COR-L47 (cell line): ENCODE measurements around the gene GALNT16.
"Not testable (repeated sequence)": the region's sequence is repeated elsewhere in the genome, so short reads cannot be mapped to it uniquely, and the experiment has no call there.

Source experiments
- DNase-seq: peaks from one replicate; lab custom pipeline; 2025; lab: John Stamatoyannopoulos, UW

The GALNT16 gene

DNA sequence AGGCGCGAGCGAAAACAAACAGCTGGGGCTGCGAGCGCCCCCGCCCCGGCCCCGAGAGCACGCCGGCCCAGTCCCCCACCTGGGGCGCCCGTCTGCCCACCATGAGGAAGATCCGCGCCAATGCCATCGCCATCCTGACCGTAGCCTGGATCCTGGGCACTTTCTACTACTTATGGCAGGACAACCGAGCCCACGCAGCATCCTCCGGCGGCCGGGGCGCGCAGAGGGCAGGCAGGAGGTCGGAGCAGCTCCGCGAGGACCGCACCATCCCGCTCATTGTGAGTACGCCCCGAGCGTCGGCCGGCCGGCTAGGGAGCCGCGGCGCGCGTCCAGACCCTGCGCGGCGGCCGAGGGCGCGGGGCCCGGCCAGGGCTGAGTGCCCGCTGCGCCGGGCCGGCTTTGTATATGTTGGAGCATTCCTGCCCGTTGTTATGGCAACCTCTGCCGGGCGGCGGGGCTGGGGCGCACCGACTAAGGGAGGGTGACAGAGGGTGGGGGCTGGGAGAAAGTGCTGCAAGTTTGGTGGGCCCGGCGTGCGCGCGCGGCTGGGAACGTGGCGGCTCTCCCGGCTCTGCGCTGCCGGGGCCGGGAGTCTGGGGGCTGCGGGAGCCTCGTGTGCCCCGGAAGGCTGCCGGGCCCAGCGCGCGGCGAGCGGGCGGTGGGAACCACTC is 367 bp downstream of the GALNT16 start:
- peak; percentile 46 for DNase-seq

DNA sequence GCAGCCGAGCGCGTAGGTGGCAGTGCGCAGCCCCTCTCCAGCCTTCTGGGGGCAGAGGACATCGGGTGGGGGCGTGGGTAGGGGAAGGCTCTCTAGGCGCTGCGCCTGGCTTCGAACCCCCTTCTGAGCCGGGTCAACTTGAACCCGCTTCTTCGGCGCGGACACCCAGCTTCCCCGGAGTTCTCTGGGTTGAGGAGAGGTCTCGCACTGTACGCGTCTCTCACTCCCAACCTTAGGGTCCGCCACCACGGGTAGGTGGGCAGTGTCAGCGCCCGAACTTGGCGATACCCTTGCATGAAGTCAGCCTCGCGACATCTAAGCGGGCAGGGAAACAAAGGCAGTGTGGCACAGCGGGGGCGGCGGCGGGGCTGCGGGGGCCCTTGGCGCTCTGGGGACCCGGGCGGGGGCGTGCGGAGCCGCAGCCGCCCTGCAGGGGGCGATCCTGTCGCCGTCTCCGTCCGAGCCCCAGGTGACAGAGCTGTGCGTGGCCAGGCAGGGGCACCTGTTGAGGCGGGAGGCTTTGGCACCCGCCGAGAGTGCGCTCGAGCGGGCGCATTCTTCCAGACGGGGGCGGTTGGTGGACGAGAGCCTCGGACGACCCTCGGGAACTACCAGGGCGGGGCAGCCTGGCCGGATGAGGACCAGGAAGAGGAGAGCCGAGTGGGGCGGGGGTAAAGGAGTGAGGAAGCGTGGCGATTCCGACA is 1.1 kb downstream of the GALNT16 start:
- DNase-seq, result peak; percentile 40

DNA sequence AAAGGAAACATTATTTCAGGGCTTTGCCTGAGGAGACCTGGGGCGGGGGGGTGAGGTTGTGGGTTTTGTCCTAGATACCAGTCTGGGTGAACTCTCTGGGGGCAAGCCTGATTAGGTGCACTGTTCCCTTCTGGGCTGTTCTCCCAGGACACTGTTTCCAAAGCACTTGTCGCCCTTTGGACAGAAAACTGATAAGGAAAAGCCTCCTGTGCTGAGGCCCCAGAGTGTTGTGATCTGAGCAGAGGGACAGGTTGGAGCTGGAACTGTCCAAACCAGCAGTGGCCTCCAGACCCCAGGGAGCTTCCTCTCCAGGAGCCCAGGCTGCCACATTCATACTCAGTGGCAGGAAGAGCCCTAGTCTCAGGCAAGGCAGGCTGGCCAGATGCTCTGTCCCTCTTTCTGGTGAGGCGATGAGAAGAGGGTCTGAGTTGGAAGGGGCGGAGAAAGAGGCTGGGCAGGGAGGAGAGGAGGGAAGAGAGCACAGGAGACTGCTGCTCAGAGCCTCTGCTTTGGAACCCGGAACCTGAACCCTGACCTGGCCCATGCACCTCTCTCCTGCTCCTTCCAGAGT is 1.9 kb downstream of the GALNT16 start:
- no peak for DNase-seq

DNA sequence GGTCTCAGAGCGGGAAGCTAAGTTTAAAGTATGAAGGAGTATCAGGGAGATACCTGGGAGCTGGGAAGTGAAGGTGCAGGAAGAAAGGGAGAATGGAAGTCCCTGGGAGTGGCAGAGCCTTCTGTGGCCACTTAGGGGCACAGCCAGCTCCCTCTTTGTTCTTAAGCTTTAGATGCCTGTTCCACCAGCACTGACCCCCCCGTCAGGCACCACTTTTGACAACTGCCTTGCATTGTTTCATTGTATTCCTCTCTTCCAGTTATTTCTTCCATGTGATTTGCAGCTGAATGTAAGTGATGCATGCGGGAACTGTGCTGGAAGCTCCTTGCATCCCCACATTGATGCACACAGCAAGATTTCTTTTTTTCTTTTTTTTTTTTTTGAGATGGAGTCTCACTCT is 2.6 kb downstream of the GALNT16 start:
- no peak for DNase-seq

DNA sequence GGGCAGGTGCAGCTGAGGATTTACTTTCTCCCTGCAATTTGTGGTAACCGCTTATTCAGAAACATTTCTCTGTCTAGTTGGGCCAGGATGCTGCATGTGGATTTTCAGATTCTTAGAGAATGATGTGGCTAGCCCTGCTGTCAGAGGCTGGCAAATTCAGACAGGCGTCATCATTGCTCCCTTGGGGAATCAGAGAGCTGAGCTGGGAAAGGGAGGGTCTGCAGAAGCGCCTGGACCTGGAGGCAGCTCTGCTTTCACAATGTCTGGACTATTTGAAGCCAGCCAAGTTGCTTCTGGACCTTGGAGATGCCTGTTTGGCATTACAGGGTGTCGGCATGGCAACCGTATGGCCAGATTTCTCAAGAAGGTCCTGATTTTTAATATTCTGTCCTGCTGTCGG is 3.4 kb downstream of the GALNT16 start:
- DNase-seq, result no peak

DNA sequence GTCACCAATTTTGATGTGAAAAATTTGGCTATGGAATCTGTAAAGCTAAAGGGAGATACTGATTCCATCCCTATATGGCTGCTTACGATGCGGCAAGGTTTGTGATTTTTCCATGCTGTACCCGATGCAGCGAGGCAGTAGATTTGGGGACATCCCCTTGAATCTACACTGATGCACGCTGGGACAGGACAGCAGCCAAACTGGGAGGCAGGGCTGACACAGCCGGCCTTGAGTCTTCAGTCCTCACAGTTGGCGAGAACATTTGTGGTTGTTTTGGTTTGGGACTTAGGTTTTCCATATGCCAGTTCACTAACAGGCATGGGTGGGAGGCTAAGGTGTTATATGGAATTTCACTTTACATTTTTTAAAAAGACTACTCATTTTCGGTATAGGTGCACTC is 3.8 kb downstream of the GALNT16 start:
- no peak for DNase-seq

DNA sequence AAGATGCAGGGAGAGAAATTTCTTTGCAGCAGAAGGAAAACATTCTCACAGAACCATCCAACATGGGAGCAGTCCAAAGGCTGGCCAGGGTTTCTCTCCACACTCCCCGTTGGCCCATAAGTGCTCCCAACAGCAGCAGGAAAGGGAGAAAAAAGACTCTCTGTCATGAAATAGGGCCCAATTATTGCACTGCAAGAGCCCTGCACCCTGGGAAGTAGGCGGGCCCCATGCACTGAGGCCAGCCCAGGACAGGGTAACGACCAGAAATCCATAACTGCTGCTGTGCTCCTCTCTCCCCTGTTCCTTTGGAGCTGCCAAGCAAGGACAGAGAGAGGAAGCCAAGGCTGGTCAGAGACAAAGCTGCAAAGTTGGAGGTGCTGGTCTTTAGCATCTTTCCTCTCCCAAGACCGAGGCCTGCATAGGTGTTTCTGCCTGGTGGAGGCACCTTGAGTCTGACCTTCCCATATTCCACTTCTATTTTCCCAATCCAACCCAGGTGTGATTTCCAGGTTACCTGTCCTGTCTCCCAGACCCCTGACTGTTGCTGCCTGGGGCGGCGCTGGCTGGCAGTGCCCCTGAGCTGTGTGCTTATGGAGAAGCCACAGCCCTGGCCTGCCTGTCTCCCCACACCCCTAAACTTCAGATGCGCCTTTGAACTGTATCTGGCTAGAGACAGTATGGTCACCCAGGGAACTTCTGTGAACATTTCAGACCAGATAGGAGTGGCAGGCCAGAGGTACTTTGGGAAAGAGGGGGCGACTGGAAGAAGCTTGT is 6.8 kb downstream of the GALNT16 start:
- no peak for DNase-seq

DNA sequence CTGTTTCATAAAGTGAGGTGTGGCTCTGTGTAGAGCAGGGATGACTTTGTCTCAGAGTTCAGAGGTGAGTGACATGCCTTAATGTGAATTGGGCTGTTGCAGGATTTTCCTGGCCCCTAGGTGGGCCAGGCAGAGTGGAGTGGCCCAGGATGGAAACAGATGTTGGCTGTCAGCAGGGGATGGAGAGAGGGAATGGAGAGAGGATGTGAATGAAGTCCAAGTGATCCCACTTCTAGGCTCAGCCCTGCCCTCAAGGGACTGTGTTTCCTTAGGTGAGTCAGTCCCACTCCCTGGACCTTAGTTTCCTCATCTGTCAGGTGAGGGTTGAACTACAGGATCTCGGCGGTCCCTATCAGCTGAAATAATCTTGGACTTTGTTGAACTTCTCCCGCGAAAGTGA is 7.5 kb downstream of the GALNT16 start:
- no peak for DNase-seq

DNA sequence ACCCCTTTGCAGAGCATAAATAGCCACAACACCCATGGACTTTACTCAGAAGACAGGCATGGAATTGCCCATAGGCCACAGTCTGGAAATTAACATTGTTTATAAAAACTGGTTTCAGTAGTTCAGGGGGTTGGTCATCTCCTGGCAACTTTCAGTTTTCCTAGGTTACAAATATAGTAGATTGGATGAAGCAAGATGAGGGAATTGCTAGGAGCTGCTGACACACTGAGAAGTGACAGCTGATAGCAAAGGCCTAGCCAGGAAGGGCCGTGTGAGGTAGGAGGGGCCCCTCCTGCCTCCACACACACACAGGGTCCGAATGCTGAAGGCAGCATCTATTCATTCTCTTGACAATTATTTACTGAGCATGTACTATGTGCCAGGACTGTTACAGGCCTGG is 8.3 kb downstream of the GALNT16 start:
- DNase-seq, result no peak

DNA sequence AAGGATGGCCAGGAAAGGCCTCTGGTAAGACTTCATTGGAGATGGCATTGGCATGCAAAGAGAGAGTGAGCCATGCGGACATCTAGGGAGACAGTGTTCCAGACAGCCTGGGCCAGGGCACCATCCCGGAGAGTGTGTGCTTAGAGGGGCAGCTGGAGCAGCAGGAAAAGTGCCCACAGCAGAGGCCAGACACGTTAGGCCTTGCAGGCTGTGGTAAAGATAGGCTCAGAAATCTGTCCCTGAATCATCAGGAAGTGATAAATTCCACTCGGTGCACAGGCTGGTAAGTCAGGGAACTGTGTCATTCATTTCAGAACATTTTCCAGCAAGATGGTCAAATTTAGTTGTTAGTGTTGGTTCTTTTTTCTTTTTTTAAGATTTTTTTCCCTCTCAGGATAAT is 8.8 kb downstream of the GALNT16 start:
- DNase-seq, result no peak

DNA sequence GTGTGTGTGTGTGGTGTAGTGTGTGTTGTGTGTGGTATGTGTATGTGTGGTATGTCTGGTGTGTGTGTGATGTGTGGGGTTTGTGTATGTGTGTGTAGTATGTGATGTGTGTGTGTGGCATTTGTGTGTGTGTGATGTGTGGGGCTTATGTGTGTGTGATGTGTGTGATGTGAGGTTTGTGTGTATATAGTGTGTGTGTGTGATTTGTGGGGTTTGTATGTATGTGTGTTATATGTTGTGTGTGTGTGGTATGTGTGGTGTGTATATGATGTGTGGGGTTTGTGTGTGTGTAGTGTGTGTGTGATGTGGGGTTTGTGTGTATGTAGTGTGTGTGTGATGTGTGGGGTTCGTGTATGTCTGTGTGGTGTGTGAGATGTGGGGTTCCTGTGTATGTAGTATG is 9.4 kb downstream of the GALNT16 start:
- no peak for DNase-seq

DNA sequence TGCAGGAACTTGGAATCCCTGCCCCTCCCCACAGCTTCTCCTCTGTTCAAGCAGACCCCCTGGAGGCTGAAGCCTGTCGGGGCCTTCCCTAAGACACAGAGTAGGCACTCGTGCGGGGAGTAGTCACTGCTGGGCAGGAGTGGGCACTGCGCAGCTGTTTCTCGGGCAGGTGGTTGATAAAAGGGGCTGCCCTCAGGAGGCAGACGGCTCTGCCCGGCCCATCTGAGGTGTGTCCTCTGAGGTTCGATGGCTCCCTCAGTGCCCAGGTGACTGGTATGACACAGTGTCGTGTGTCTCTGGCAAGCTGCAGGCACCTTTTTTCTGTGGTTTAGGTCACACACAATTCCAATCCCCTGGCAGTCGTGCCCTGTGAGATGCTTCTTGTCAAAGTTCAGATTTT is 10.1 kb downstream of the GALNT16 start:
- no peak for DNase-seq

DNA sequence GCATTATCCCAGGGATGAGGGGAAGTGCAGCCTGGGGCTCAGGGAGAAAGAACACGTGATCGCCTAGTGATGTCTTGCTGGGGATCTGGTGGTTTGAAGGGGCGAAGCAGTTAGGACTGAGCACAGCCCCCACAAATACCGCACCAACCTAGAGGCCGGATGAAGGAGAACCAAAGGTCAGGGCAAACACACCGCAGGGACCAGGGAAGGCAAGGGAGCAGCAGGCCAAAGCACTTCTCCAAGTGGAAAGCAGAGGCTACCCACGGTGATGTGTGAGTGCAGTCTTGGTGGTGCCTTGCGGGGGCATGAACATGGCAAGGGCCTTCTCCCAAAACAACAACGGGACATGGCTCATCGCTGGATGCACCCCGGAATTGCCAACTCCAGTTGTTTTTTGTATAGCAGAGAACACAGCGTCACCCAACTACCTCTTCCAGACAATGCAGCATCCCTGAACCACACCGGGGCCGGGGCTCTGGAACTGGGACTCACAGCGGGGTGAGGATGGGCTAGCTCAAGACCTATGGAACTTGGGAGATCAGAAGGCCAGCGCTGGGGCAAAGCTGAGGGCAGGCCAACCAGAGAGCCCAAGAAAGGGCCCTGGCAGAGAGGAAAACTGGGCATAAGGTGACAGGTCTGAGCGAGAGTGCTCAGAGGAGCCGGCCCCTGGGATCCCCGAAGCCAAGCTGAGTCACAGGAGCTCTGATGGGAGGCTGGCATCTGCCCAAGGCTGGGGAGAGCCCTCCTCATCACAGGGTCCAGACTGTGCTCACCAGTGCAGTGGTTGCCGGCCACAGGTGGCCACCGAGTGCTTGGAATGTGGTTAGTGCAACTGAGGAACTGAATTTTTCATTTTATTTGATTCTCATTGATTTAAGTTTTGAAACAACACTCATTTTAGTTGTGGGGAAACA is 11.1 kb downstream of the GALNT16 start:
- DNase-seq, result no peak

DNA sequence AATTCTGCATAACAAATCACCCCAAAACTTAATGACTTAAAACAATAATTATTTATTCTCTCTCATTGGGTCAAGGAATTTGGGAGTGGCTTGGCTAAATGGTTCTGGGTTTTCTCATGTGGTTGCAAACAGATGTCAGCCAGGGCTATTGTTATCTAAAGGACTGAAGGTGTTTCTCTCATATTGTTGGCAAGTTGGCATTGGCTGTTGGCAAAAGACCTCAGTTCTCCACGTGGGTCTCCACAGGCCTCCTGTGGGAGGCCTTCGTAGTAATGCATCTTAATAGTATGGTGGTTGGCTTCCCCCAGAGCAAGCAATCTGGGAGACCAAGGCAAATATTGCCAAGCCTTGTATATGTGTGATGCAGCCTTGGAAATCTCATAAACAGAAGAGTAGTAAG is 14.4 kb downstream of the GALNT16 start:
- no peak for DNase-seq

DNA sequence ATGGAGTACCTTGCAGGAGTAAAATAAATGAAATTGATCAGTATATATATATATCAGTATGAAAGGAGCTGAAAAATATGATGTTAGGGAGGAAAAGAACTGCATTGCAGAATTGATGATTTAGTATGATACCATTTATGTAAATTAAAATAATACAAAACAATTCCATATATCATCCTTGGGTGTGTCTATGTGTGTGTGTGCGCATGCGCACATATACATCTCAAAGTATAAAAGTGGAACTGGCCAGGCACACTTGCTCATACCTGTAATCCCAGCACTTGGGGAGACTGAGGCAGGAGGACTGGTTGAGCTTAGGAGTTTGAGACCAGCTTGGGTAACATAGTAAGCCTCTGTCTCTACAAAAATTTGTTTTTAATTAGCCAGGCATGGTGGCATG is 15.4 kb downstream of the GALNT16 start:
- no peak for DNase-seq

DNA sequence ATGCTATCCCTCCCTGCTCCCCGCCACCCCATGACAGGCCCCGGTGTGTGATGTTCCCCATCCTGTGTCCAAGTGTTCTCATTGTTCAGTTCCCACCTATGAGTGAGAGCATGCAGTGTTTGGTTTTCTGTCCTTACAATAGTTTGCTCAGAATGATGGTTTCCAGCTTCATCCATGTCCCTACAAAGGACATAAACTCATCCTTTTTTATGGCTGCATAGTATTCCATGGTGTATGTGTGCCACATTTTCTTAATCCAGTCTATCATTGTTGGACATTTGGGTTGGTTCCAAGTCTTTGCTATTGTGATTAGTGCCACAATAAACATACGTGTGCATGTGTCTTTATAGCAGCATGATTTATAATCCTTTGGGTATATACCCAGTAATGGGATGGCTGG is 17.4 kb downstream of the GALNT16 start:
- DNase-seq, result not testable (repeated sequence)

DNA sequence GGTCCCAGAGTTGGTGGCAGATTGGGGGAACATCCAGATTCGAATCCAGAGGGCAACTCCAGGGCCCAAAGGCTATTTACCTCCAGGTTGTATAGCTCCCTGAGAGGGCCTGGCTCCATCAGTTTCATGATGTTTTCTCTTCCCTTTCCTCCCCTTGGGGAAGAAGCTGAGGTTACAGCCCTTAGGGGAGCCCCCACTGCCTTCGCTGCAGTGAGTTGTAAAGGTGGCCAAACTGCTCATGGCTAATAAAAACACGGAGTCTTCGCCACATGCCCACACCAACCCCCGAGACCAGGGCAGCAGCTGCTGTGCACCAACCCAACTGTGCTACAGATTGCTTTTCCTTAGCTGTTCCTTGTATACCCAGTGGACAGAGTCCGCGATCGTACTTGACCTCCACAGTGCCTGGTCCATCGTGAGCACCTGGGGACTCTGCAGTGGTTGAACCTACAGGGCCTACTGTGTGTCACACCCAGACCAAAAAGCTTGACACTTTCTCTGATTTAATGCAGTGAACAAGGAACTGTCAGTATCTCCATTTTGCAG is 20.9 kb downstream of the GALNT16 start:
- no peak for DNase-seq

DNA sequence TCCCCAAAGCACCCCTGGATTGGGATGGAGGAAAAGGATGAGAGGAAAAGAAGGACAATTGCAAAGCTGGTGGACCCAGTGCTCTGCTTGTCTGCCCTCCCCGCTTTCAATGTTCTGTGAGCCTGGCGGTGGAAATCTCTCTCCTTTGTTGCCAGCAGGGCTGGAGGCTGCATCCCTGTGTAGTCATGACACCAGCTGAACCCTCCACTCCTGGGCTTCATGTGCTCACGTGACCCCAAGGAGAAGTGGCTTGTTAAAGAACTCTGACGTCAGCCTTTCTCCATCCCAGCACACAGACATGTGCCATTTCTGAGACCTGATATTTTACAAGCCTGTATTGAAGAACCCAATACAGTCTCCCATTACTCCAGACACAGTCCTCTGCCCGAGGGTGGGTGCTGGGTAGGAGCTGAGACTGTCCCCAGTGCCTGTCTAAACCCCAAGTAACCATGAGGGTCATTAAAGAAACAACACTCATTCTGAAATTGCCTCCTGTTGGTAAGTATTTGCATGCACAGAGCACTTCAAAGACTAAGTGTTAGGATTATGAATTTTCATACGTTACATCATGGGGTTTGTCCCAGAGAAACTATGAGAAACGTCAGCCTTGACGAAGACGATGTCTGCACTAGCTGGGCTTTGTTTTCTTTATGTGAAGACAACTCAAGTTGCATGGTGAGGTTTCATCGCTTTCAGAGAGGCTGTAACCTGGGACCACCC is 21.7 kb downstream of the GALNT16 start:
- DNase-seq, result no peak

DNA sequence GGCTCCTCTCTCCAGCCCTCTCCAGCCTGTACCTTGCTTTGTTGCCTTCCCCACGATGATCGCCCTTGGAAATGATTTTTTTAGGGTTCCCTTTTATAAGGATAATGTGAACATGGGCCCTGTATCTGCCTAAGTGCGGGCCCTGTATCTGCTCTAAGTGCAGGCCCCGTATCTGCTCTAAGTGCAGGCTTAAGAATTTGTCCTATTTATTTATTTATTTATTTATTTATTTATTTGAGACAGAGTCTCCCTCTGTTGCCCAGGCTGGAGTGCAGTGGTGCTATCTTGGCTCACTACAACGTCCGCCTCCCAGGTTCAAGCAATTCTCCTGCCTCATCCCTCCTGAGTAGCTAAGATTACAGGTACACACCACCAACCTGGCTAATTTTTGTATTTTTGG is 22.5 kb downstream of the GALNT16 start:
- DNase-seq, result no peak

DNA sequence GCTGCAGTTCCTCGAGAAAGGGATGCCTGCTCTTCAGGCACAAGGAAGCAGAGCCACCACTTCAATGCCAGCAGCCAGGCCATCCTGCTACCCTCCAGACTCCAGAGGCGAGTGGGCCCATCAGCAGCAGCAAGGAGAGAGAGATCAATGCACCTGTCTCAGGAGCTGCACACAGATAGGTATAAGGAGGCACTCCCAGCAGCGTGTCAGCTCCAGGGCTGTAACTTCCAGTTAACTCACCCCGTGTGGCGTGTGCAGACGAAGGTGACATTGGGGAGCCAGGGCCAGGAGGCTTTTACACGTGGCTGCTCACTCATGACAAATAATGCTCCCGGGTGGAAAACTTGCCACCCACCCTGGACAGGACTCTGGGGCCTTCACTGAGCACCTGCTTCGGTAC is 24.2 kb downstream of the GALNT16 start:
- DNase-seq, result no peak
